HepG2 (cell line): Measurements from ENCODE around the gene HOXA6. TPM values are rescaled to one million over a fixed set of nuclear protein-coding genes. Genes with fewer than 3 reads are reported as not detected.

Experiments
- KDM5A ChIP-seq: fragments of 200-600 bp; sonication (generic); IDR thresholded peaks from 2 replicates; pipeline ENCODE4 v1.7.0; 2018; ENCODE audit warnings: antibody characterized with exemption, mild to moderate bottlenecking, low read length, borderline replicate concordance
- PHF5A ChIP-seq: IDR thresholded peaks from one replicate; pipeline ENCODE4 v1.6.1; 2018; ENCODE audit warnings: low read depth, missing genetic modification reagents; ENCODE audit not compliant: unreplicated experiment
- RELA ChIP-seq: sonication (generic); formaldehyde crosslinking; IDR thresholded peaks from 2 replicates; pipeline ENCODE4 v1.4.0; 2020; ENCODE audit warnings: missing genetic modification reagents
- TBL1XR1 ChIP-seq: fragments of 150-350 bp; IDR thresholded peaks from 2 replicates; pipeline ENCODE4 v1.6.1; 2014; ENCODE audit warnings: borderline replicate concordance, low read length; ENCODE audit not compliant: partially characterized antibody
- ZBTB33 ChIP-seq: sonication (generic); formaldehyde crosslinking; IDR thresholded peaks from 2 replicates; pipeline ENCODE4 v1.4.0; 2020; ENCODE audit warnings: missing genetic modification reagents
- ZMYM2 ChIP-seq: sonication (generic); formaldehyde crosslinking; IDR thresholded peaks from 2 replicates; pipeline ENCODE4 v1.8.0; 2022; ENCODE audit warnings: mild to moderate bottlenecking, missing genetic modification reagents
- ZNF382 ChIP-seq: sonication (generic); formaldehyde crosslinking; IDR thresholded peaks from 2 replicates; pipeline ENCODE4 v1.5.0; 2020; ENCODE audit warnings: missing genetic modification reagents, mild to moderate bottlenecking, borderline replicate concordance
- ZNF747 ChIP-seq: sonication (generic); formaldehyde crosslinking; IDR thresholded peaks from 2 replicates; pipeline ENCODE4 v1.8.1; 2023; ENCODE audit warnings: missing genetic modification reagents, mild to moderate bottlenecking, borderline replicate concordance
- ZSCAN9 ChIP-seq: IDR thresholded peaks from 2 replicates; pipeline ENCODE4 v1.6.1; 2016; ENCODE audit warnings: borderline replicate concordance
- polyA plus RNA-seq, 8 experiments: library from polyadenylated mRNA; depleted of rRNA in 3 of 8; stranded (reverse) in 7 of 8; unstranded in 1 of 8; fragments of >200 nt; fragmentation: Illumina TruSeq in 4 of 8; extraction: Trizol in 4 of 8; gene quantifications; 2 replicates each; pipeline versions ENCODE4 v1.2.1 to v1.2.3, GENCODE V29; 2011 to 2016; ENCODE audit warnings: low read depth in 4 of 8, missing spikeins in 1 of 8, mixed read lengths in 1 of 8; ENCODE audit not compliant: insufficient read depth in 1 of 8
- total RNA-seq, 5 experiments: library from RNA; depleted of rRNA; stranded (reverse); fragments of >200 nt; fragmentation: Illumina TruSeq; extraction: Trizol; gene quantifications; 2 replicates each; pipeline ENCODE4 v1.2.3, GENCODE V29; 2016; ENCODE audit warnings: low read depth in 1 of 5
- TF ChIP-seq, protein P1 (sequence below): sonication (generic); formaldehyde crosslinking; IDR thresholded peaks from 2 replicates; pipeline ENCODE4 v1.4.0; 2020; ENCODE audit warnings: missing genetic modification reagents
- TF ChIP-seq, protein P2 (sequence below): sonication (generic); formaldehyde crosslinking; IDR thresholded peaks from 2 replicates; pipeline ENCODE4 v1.5.0; 2020; ENCODE audit warnings: missing genetic modification reagents
- TF ChIP-seq, protein P3 (sequence below): sonication (generic); formaldehyde crosslinking; IDR thresholded peaks from 2 replicates; pipeline ENCODE4 v1.5.0; 2020; ENCODE audit warnings: mild to moderate bottlenecking, missing genetic modification reagents, borderline replicate concordance

The HOXA6 gene
- total and polyA plus RNA-seq, 2 of the 13 experiments (the other 11 are each of a cell fraction or from before 2014, with no cell fraction given): 1.3 to 1.5 TPM

- TF ChIP-seq PHF5A (CRISPR knock-in tag) (no peak), TBL1XR1 (no peak), ZMYM2 (CRISPR knock-in tag) (no peak), ZNF747 (CRISPR knock-in tag) (peak; percentile 19; the same call in 1 of the 2 replicates), ZBTB33 (no peak; the same call in 1 of the 2 replicates), ZNF382 (CRISPR knock-in tag) (no peak), KDM5A (no peak), RELA (CRISPR knock-in tag) (no peak), ZSCAN9 (CRISPR knock-in tag) (no peak)
- TF ChIP-seq, protein P1, sequence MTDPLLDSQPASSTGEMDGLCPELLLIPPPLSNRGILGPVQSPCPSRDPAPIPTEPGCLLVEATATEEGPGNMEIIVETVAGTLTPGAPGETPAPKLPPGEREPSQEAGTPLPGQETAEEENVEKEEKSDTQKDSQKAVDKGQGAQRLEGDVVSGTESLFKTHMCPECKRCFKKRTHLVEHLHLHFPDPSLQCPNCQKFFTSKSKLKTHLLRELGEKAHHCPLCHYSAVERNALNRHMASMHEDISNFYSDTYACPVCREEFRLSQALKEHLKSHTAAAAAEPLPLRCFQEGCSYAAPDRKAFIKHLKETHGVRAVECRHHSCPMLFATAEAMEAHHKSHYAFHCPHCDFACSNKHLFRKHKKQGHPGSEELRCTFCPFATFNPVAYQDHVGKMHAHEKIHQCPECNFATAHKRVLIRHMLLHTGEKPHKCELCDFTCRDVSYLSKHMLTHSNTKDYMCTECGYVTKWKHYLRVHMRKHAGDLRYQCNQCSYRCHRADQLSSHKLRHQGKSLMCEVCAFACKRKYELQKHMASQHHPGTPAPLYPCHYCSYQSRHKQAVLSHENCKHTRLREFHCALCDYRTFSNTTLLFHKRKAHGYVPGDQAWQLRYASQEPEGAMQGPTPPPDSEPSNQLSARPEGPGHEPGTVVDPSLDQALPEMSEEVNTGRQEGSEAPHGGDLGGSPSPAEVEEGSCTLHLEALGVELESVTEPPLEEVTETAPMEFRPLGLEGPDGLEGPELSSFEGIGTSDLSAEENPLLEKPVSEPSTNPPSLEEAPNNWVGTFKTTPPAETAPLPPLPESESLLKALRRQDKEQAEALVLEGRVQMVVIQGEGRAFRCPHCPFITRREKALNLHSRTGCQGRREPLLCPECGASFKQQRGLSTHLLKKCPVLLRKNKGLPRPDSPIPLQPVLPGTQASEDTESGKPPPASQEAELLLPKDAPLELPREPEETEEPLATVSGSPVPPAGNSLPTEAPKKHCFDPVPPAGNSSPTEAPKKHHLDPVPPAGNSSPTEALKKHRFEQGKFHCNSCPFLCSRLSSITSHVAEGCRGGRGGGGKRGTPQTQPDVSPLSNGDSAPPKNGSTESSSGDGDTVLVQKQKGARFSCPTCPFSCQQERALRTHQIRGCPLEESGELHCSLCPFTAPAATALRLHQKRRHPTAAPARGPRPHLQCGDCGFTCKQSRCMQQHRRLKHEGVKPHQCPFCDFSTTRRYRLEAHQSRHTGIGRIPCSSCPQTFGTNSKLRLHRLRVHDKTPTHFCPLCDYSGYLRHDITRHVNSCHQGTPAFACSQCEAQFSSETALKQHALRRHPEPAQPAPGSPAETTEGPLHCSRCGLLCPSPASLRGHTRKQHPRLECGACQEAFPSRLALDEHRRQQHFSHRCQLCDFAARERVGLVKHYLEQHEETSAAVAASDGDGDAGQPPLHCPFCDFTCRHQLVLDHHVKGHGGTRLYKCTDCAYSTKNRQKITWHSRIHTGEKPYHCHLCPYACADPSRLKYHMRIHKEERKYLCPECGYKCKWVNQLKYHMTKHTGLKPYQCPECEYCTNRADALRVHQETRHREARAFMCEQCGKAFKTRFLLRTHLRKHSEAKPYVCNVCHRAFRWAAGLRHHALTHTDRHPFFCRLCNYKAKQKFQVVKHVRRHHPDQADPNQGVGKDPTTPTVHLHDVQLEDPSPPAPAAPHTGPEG (CRISPR knock-in tag): no peak
- TF ChIP-seq, protein P2, sequence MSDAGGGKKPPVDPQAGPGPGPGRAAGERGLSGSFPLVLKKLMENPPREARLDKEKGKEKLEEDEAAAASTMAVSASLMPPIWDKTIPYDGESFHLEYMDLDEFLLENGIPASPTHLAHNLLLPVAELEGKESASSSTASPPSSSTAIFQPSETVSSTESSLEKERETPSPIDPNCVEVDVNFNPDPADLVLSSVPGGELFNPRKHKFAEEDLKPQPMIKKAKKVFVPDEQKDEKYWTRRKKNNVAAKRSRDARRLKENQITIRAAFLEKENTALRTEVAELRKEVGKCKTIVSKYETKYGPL (CRISPR knock-in tag): no peak
- TF ChIP-seq, protein P3, sequence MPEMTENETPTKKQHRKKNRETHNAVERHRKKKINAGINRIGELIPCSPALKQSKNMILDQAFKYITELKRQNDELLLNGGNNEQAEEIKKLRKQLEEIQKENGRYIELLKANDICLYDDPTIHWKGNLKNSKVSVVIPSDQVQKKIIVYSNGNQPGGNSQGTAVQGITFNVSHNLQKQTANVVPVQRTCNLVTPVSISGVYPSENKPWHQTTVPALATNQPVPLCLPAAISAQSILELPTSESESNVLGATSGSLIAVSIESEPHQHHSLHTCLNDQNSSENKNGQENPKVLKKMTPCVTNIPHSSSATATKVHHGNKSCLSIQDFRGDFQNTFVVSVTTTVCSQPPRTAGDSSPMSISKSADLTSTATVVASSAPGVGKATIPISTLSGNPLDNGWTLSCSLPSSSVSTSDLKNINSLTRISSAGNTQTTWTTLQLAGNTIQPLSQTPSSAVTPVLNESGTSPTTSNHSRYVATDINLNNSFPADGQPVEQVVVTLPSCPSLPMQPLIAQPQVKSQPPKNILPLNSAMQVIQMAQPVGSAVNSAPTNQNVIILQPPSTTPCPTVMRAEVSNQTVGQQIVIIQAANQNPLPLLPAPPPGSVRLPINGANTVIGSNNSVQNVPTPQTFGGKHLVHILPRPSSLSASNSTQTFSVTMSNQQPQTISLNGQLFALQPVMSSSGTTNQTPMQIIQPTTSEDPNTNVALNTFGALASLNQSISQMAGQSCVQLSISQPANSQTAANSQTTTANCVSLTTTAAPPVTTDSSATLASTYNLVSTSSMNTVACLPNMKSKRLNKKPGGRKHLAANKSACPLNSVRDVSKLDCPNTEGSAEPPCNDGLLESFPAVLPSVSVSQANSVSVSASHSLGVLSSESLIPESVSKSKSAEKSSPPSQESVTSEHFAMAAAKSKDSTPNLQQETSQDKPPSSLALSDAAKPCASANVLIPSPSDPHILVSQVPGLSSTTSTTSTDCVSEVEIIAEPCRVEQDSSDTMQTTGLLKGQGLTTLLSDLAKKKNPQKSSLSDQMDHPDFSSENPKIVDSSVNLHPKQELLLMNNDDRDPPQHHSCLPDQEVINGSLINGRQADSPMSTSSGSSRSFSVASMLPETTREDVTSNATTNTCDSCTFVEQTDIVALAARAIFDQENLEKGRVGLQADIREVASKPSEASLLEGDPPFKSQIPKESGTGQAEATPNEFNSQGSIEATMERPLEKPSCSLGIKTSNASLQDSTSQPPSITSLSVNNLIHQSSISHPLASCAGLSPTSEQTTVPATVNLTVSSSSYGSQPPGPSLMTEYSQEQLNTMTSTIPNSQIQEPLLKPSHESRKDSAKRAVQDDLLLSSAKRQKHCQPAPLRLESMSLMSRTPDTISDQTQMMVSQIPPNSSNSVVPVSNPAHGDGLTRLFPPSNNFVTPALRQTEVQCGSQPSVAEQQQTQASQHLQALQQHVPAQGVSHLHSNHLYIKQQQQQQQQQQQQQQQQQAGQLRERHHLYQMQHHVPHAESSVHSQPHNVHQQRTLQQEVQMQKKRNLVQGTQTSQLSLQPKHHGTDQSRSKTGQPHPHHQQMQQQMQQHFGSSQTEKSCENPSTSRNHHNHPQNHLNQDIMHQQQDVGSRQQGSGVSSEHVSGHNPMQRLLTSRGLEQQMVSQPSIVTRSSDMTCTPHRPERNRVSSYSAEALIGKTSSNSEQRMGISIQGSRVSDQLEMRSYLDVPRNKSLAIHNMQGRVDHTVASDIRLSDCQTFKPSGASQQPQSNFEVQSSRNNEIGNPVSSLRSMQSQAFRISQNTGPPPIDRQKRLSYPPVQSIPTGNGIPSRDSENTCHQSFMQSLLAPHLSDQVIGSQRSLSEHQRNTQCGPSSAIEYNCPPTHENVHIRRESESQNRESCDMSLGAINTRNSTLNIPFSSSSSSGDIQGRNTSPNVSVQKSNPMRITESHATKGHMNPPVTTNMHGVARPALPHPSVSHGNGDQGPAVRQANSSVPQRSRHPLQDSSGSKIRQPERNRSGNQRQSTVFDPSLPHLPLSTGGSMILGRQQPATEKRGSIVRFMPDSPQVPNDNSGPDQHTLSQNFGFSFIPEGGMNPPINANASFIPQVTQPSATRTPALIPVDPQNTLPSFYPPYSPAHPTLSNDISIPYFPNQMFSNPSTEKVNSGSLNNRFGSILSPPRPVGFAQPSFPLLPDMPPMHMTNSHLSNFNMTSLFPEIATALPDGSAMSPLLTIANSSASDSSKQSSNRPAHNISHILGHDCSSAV: no peak
Measured at GRCh38 chr7:27160546-27161213, 13.1 kb upstream of the HOXA6 start (continued).
